Measurements from ENCODE around the gene ATG2B.
"Not testable (repeated sequence)": the region's sequence is repeated elsewhere in the genome, so short reads cannot be mapped to it uniquely, and the experiment has no call there.

ATG2B gene

GRCh38 chr14:96251656-96252155, 111.4 kb downstream of the ATG2B start:
- no peak for DNase-seq

- DNase-seq, result no peak
These were observed 112.7 kb downstream of the ATG2B start for GRCh38 chr14:96250485-96250884.

GRCh38 chr14:96249029-96249428, 114.1 kb downstream of the ATG2B start:
- DNase-seq, result no peak

- no peak for DNase-seq
These were observed 116.1 kb downstream of the ATG2B start for GRCh38 chr14:96247031-96247430.

- no peak for DNase-seq
These were observed 116.6 kb downstream of the ATG2B start for GRCh38 chr14:96246539-96246847.

- DNase-seq, result no peak
These were observed 117.2 kb downstream of the ATG2B start for GRCh38 chr14:96245710-96246538.

DNA sequence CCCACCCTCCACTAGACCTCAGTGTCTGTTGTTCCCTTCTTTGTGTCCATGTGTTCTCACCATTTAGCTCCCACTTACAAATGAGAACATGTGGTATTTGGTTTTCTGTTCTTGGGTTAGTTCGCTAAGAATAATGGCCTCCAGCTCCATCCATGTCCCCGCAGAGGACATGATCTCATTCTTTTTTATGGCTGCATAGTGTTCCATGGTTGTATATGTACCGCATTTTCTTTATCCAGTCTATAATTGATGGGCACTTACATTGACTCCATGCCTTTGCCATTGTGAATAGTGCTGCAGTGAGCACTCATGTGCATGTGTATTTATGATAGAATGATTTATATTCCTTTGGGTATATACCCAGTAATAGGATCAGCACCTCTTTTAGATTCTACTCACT, 118.1 kb downstream of the ATG2B start:
- not testable (repeated sequence) for DNase-seq

DNA sequence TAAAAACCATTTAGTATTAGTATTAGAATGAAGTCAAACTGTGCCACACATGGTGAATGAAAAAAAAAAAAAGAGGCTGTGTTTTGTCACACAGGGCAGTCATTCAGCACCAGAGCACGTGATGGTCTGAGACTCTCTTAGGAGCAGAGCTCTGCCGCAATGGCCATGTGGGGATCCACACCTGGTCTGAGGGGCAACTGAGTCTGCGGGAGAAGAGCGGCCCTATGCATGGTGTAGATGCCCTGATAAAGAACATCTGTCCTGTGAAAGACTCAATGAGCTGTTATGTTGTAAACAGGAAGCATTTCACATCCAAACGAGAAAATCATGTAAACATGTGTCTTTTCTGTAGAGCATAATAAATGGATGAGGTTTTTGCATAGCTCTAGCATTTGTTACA, 119.4 kb downstream of the ATG2B start:
- DNase-seq, result no peak

GRCh38 chr14:96242126-96242525, 121.0 kb downstream of the ATG2B start:
- DNase-seq, result no peak

GRCh38 chr14:96240641-96241040, 122.5 kb downstream of the ATG2B start:
- DNase-seq, result no peak

DNA sequence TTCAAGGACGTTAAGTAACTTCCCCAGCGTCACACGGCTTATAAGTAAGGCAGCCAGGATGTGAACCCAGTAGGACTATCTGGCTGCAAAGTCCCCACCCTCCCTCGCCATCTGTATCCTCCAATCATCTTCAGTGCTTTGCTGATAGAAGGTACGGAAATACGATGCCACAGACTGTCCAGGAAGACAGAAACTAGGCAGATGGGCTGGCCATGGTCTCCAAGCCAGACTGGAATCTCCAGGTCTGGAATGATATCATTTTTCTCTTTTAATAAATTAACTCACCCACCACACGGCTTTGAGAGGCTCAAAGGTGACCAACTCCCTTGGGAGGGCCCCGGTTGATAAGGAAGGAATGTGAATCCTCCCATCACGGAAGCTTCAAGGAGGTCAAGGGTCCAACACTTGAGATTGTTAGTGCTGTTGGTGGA, 123.4 kb downstream of the ATG2B start:
- DNase-seq, result no peak

GRCh38 chr14:96238676-96239265, 124.4 kb downstream of the ATG2B start:
- no peak for DNase-seq

DNA sequence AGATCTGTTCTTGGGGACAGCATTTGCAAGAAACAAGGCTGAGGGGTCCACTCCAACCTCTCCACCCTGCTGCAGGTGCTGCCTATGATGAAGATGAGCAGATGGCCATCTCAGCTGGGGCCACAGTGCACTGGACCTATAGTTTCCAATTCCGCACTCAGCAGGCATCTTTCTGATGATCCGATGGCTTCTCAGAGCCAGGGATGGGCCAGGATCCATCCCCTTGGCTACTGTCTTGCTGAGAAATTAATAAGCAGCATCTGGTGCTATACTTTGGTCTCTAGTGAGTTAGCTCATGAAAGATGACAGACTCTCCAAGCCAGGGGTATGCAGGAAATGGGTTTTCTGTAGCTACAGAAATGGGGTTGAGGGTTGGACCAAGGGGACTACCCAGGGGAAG, 125.5 kb downstream of the ATG2B start:
- DNase-seq, result no peak

DNA sequence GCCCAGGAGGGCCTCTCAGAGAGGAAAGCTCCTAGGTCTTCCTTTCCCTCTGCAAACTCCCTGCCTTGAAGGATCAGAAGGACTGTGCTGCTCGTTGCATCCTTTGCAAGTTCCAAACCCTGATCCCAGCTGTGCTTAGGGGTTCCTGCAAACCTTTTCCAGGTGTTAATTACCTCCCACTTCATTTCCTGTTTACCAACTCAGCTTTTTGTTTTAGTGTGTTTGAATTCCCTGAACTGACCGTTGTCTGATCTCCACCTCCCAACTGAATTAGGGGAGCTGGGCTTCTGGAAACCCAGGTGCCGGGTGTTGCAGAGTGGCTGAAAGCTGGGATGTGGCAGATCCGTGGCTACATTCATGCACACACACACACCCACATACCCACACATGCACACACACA, 127.7 kb downstream of the ATG2B start:
- DNase-seq, result no peak

DNA sequence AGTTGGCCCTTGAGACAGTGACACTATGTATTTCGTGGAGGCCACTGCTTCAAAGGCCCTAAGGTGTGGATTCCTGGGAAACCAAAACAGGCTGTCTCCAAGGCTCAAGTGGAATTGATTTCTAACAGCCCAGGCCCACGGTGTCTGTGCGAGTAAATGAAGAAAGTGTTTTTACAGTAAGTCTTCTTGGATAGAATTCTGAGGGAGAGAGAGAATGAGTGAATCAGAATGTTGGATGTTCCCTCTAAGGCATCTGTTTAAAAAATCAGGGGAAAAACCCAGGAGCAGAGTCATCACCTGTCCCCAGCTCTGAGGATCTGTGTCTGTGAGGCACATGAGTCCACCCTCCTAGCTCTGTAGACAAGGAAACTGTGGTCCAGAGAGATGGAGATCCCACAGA, 129.5 kb downstream of the ATG2B start:
- no peak for DNase-seq

DNA sequence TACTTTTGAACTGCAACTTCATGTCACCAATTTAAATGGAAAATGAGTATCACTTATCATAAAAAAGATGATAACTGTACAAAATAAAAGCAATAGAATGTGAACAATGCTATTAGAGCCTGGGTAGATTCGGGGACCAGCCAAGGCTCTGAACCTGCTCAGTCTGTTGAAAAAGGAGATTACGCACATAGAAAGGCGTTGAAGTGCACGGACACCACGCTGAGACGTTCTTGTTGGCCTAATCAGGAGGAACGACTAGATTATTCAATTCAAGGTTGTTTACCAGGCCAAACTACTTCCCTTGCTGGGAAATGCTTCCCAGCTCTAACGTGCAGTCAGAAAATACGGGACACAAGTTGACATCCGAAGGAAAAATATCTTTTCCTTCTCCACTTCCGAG, 130.6 kb downstream of the ATG2B start:
- DNase-seq, result no peak

DNA sequence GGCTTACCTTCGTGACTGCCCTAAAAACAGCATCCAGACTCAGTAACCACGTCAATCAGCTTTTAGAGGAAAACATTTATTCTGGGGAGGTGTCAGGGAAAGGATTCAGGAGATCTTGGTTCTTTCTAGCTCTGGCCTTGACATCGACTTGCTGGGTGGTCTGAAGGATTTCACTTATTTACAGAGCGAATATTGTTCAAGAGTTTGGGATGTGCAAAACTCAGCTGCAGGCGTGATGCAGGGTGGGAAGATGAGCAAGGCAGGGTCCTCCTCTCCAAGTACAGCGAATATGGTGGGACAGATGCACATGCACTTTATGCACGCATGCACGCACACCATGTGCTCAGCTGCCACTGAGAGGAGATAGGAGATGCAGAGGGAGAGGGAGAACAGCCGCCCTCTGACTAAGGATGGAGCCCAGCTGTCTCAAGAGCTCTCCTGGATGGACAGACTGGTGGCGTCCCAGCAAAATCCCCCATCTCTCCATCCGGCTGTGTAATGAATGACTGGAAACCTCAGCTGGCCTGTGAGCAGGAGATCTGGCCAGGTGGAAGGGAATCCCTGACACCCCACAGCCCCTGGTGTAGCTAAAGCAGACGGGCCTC, 131.5 kb downstream of the ATG2B start:
- no peak for DNase-seq

DNA sequence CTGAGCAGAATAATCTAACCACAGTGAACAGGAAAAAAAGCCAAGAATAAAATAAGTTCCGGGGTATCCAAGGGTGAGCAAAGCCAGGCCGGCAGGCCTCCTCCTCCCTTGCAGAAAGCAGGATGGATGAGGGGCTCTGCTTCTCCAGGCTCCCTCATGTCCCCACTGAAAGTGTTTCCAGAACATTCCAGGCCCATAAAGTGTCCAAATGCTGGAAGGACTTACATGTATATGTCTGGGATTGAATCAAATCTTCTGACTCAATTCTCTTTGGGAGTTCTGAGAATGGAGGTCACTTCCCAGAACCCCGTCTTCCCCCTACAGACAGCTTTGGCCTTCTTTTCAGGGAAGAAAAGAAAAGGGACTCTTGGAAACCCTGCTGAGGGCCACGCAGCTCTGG, 132.1 kb downstream of the ATG2B start:
- no peak for DNase-seq

DNA sequence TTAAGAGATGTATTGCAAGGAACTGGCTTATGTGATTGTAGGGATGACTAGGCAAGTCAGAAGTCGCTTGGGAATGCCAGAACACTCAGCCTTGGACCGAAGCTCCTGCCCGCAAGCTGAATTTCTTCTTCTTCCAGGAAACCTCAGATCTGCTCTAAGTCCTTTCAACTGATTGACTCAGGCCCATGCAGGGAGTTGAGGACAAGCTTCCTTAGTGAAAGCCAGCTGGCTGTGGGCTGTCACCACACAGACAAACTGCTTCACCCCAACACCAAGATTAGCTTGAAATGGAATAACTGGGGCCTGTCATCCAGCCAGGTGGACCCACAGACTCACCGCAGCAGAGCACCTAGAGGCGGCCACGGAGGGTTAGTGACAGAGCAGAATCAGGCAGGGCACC, 133.8 kb downstream of the ATG2B start:
- no peak for DNase-seq

Measured in SW 1271 (cell line).